IPS-NIHi7 (cell line): Measurements from ENCODE around the gene SLC37A4.
A peak's percentile ranks its signal among the peaks of the same experiment; 100 is the strongest.
"Not testable (repeated sequence)": the region's sequence is repeated elsewhere in the genome, so short reads cannot be mapped to it uniquely, and the experiment has no call there.

ENCODE experiments used
- DNase-seq: peaks from one replicate; pipeline ENCODE4 v3.0.0; 2012; ENCODE audit warnings: mixed read lengths; ENCODE audit errors: extremely low spot score

Gene SLC37A4

GRCh38 chr11:119030329-119031047 is at the start of gene SLC37A4:
Gene SLC37A4, minus strand, starts transcription at chr11:119030877.
- peak; percentile 98 for DNase-seq

GRCh38 chr11:119078675-119079420 is 48.2 kb upstream of the SLC37A4 start:
- DNase-seq: no peak

GRCh38 chr11:119077839-119078238 is 47.2 kb upstream of the SLC37A4 start:
- no peak for DNase-seq

GRCh38 chr11:119067371-119068222 is 36.9 kb upstream of the SLC37A4 start, which contains the start of gene VPS11:
Gene VPS11, plus strand, starts transcription at chr11:119067818. Its CDS starts 6 bp downstream, at chr11:119067824.
- peak; percentile 99 for DNase-seq

- peak; percentile 42 for DNase-seq
Measured at GRCh38 chr11:119065369-119065768, 34.7 kb upstream of the SLC37A4 start.

- DNase-seq: no peak
Measured at GRCh38 chr11:119062779-119063178, 32.1 kb upstream of the SLC37A4 start.

- no peak for DNase-seq
Measured at GRCh38 chr11:119061256-119061655, 30.6 kb upstream of the SLC37A4 start.

GRCh38 chr11:119059128-119059527 is 28.5 kb upstream of the SLC37A4 start:
- DNase-seq: not testable (repeated sequence)

- DNase-seq: peak; percentile 99
Measured at GRCh38 chr11:119057000-119057769, 26.5 kb upstream of the SLC37A4 start, which contains the start of gene HYOU1. Gene HYOU1, minus strand, starts transcription at chr11:119057205. Its CDS starts 1,045 bp downstream, at chr11:119056160.

GRCh38 chr11:119056421-119056999 is 25.8 kb upstream of the SLC37A4 start:
- DNase-seq: peak; percentile 68

- peak; percentile 12 for DNase-seq
Measured at GRCh38 chr11:119055901-119056300, 25.2 kb upstream of the SLC37A4 start.

- DNase-seq: no peak
Measured at GRCh38 chr11:119054418-119054817, 23.7 kb upstream of the SLC37A4 start.

- DNase-seq: no peak
Measured at GRCh38 chr11:119052163-119052814, 21.6 kb upstream of the SLC37A4 start.

GRCh38 chr11:119051440-119052162 is 20.9 kb upstream of the SLC37A4 start:
- no peak for DNase-seq

GRCh38 chr11:119049081-119049480 is 18.4 kb upstream of the SLC37A4 start:
- no peak for DNase-seq

GRCh38 chr11:119048644-119049043 is 18.0 kb upstream of the SLC37A4 start:
- DNase-seq: no peak

GRCh38 chr11:119047205-119047604 is 16.5 kb upstream of the SLC37A4 start:
- DNase-seq: no peak

- no peak for DNase-seq
Measured at GRCh38 chr11:119046489-119046888, 15.8 kb upstream of the SLC37A4 start.

- peak; percentile 48 for DNase-seq
Measured at GRCh38 chr11:119044708-119045107, 14.0 kb upstream of the SLC37A4 start.

- DNase-seq: no peak
Measured at GRCh38 chr11:119042927-119043326, 12.2 kb upstream of the SLC37A4 start.
